OCI-LY1 (cell line): ENCODE results near the gene CCPG1.

Experiments
- CTCF ChIP-seq: fragments of 200-600 bp; sonication (generic), shearing (Covaris generic); IDR thresholded peaks from 2 replicates; pipeline ENCODE4 v1.5.1; 2017; ENCODE audit warnings: mild to moderate bottlenecking, antibody characterized with exemption, low read length, moderate library complexity, mixed read lengths
- EZH2 ChIP-seq: fragments of 200-600 bp; sonication (generic), shearing (Covaris generic); IDR thresholded peaks from 2 replicates; pipeline ENCODE4 v1.8.0; 2017; ENCODE audit warnings: borderline replicate concordance, mixed run types, mild to moderate bottlenecking, antibody characterized with exemption, low read length, moderate library complexity, mixed read lengths

DNA sequence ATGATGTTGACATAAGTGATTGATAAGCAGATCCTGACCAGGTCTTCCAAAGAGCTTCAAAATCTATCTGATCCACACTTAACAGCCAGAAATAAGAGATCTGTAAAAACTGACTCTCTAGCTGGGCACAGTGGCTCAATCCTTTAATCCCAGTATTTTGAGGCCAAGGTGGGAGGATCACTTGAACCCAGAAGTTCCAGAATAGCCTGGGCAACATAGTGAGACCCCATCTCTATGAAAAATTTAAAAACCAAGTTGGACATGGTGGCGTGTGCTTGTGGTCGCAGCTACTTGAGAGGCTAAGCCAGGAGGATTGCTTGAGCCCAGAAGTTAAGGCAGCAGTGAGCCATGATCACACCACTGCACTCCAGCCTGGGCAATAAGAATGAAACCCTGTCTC lies 45.5 kb downstream of the CCPG1 start:
- TF ChIP-seq CTCF, result no peak
- TF ChIP-seq EZH2, result no peak
